OCI-LY3 (cell line): ENCODE results near the gene CIAO2B.
"Not testable (repeated sequence)": the region's sequence is repeated elsewhere in the genome, so short reads cannot be mapped to it uniquely, and the experiment has no call there.

Experiments
- H2AFZ ChIP-seq: fragments of 200-600, 300-600 bp; shearing (Covaris generic); 2 replicates; pipeline ENCODE4 v1.6.0; 2014; ENCODE audit warnings: antibody characterized with exemption, low read depth, low read length
- H3K27ac ChIP-seq: fragments of 200-600, 300-600 bp; sonication (generic); 2 replicates; pipeline ENCODE4 v1.5.1; 2014; ENCODE audit warnings: mild to moderate bottlenecking, low read length, moderate library complexity, mixed read lengths
- H3K27me3 ChIP-seq: fragments of 200-600, 300-600 bp; sonication (generic); 2 replicates; pipeline ENCODE4 v1.6.1; 2014; ENCODE audit warnings: low read depth, low read length, mixed read lengths
- H3K36me3 ChIP-seq: fragments of 200-600, 300-600 bp; sonication (generic); replicated peaks from 2 replicates; pipeline ENCODE3; 2014; ENCODE audit warnings: low read depth, low read length, mixed read lengths
- H3K4me1 ChIP-seq: fragments of 300-600, 200-600 bp; sonication (generic); 2 replicates; pipeline ENCODE4 v1.6.1; 2014; ENCODE audit warnings: low read length, mixed read lengths
- H3K4me2 ChIP-seq: fragments of 200-600, 300-600 bp; sonication (generic); 2 replicates; pipeline ENCODE4 v1.6.1; 2014; ENCODE audit warnings: low read length, mixed read lengths
- H3K4me3 ChIP-seq: fragments of 300-600, 200-600 bp; sonication (generic); 2 replicates; pipeline ENCODE4 v1.5.1; 2014; ENCODE audit warnings: antibody characterized with exemption, mild to moderate bottlenecking, low read length, moderate library complexity
- H3K79me2 ChIP-seq: fragments of 300-600, 200-600 bp; shearing (Covaris generic); 2 replicates; pipeline ENCODE4 v1.6.1; 2014; ENCODE audit warnings: mild to moderate bottlenecking, low read length, mixed read lengths
- H3K9ac ChIP-seq: fragments of 300-600, 200-600 bp; shearing (Covaris generic); 2 replicates; pipeline ENCODE4 v1.6.0; 2014; ENCODE audit warnings: mild to moderate bottlenecking, low read length, moderate library complexity
- H3K9me3 ChIP-seq: fragments of 200-600, 300-600 bp; shearing (Covaris generic); 2 replicates; pipeline ENCODE4 v1.6.1; 2014; ENCODE audit warnings: low read length, mixed read lengths; ENCODE audit not compliant: insufficient read depth
- H4K20me1 ChIP-seq: fragments of 200-600, 300-600 bp; sonication (generic); 2 replicates; pipeline ENCODE4 v1.6.1; 2016; ENCODE audit warnings: low read length, mixed read lengths; ENCODE audit not compliant: insufficient read depth
- CTCF ChIP-seq: fragments of 200-600, 300-600 bp; sonication (generic); IDR thresholded peaks from 2 replicates; pipeline ENCODE4 v1.5.1; 2014; ENCODE audit warnings: antibody characterized with exemption, low read length, low read depth
- EZH2phosphoT487 ChIP-seq: fragments of 200-600 bp; shearing (Covaris generic); IDR thresholded peaks from 2 replicates; pipeline ENCODE4 v1.6.1; 2018; ENCODE audit warnings: antibody characterized with exemption, mixed run types, low read depth

CIAO2B gene

DNA sequence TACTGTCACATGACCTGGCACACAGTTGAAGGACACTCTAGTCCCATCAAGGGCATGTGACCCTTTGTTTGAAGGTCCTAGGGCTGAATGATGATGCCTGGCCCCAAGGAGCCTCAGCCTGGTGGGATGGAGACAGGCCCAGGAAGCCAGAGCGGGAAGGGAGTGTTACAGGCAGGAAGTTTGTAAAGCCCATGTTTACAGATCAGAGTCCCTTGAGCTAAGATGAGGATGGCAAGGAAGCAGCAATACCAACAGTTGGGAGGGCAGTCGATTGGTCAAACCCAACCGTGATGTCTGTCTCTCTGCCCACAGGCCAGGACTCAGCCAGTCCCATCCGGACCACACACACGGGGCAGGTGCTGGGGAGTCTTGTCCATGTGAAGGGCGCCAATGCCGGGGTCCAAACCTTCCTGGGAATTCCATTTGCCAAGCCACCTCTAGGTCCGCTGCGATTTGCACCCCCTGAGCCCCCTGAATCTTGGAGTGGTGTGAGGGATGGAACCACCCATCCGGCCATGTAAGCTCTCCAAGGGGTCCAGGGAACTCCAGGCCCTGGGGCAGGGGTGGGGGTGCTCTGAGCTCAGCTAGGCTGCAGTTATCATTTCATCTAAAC, 3.6 kb upstream of the CIAO2B start:
- H4K20me1 ChIP-seq, result 0 out of 2 replicates have a peak, but pooled peaks cover 3% of the 10 kb centered on the region

DNA sequence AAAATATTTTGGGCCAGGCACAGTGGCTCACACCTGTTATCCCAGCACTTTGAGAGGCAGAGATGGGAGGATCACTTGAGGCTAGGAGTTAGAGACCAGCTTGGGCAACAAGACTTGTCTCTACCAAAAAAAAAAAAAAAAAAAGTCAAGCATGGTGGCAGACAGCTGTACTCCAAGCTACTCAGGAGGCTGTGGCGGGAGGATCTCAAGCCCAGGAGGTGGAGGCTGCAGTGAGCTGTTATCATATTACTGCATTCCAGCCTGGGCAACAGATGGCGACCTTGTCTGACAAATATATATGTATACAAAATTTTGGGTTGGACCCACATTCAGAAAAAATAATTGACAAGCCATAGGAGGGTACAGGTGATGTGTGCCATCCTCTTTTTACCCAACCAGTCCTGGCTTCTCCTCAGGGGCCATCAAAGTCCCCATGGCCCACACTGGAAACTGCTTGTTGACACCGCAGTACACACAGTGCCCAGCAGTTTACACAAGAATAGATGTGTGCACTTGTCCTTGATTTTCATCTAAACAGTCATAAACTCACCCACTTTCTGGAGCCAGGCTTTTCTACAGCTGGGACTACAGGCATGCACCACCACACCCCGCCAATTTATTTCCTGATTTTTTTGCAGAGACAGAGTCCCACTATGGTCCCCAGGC, 2.8 kb upstream of the CIAO2B start:
- Histone ChIP-seq H4K20me1 (0 out of 2 replicates have a peak, but pooled peaks cover 3% of the 10 kb centered on the region), H3K36me3 (peaks cover 14% of the 10 kb centered on the region), H3K4me1 (peaks cover 13% of the 10 kb centered on the region), H3K9ac (no peak overlapping the region), H3K27me3 (no peaks in the 10 kb centered on the region), H3K27ac (no peak overlapping the region), H3K4me3 (no peak overlapping the region), H2AFZ (no peak overlapping the region), H3K4me2 (no peak overlapping the region), H3K79me2 (peaks cover 47% of the 10 kb centered on the region), H3K9me3 (no peaks in the 10 kb centered on the region)
- TF ChIP-seq CTCF (no peak), EZH2phosphoT487 (no peak)

More for the DNA sequence above, 3.6 kb upstream of the CIAO2B start:
- H3K9ac ChIP-seq, result no peak overlapping the region
- no peak overlapping the region for H2AFZ ChIP-seq
- H3K4me1 ChIP-seq, result peaks cover 13% of the 10 kb centered on the region
- peaks cover 11% of the 10 kb centered on the region for H3K36me3 ChIP-seq
- no peaks in the 10 kb centered on the region for H3K27me3 ChIP-seq
- no peak overlapping the region for H3K27ac ChIP-seq
- peaks cover 41% of the 10 kb centered on the region for H3K79me2 ChIP-seq
- TF ChIP-seq EZH2phosphoT487, result no peak
- TF ChIP-seq CTCF, result no peak
- H3K4me3 ChIP-seq, result no peak overlapping the region
- no peaks in the 10 kb centered on the region for H3K9me3 ChIP-seq
- H3K4me2 ChIP-seq, result no peak overlapping the region

DNA sequence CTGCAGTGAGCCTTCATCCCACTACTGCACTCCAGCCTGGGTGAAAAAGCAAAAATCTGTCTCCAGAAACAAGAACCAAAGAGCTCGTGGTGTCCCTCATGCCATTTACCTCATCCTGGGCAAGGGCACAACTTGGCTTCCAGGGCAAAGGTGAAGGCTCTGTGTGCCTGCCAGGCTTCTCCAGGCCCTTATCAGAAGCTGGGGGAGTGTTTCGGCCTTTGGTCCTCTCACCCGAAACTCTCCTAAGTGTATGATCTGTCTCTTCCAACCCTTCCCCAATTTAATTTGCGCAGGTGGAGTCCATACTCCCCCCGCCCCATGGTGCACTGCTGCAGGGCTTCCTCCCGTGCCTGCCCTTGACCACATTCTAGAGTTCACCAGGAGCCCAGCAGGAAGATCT, 2.3 kb upstream of the CIAO2B start:
- H3K27me3 ChIP-seq, result no peaks in the 10 kb centered on the region
- peaks cover 13% of the 10 kb centered on the region for H3K4me1 ChIP-seq
- H3K9ac ChIP-seq, result no peak overlapping the region
- TF ChIP-seq EZH2phosphoT487, result no peak
- TF ChIP-seq CTCF, result no peak
- peaks cover 47% of the 10 kb centered on the region for H3K79me2 ChIP-seq
- peaks cover 15% of the 10 kb centered on the region for H3K36me3 ChIP-seq
- H3K27ac ChIP-seq, result no peak overlapping the region
- H2AFZ ChIP-seq, result no peak overlapping the region
- H3K9me3 ChIP-seq, result no peaks in the 10 kb centered on the region
- no peak overlapping the region for H3K4me3 ChIP-seq
- 0 out of 2 replicates have a peak, but pooled peaks cover 3% of the 10 kb centered on the region for H4K20me1 ChIP-seq
- H3K4me2 ChIP-seq, result no peak overlapping the region

DNA sequence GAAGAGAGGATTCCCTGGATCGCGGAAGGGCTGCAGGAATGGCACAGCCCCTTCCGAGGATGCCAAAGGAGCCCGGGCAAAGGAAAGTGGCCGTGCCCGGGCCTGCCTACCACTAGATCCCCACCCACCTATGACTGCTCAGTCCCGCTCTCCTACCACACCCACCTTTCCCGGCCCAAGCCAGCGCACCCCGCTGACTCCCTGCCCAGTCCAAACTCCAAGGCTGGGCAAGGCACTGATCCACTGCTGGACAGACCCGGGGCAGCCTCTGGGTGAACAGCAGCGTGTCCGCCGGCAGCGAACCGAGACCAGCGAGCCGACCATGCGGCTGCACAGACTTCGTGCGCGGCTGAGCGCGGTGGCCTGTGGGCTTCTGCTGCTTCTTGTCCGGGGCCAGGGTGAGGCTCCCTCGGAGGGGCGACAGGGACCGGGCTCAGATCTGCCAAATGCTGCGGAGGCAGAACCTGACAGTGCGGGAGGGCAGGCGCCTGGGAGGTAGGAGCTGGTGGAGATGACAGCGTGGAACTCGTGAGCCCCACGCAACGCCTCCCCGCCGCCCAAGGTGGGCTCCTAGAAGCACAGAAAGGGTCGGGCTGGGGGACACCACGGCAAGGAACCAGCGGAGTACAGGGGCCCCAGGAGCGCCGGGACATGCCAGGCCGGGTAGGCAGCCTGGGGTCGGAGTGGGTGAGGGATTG, 1.3 kb upstream of the CIAO2B start, which contains the start of gene CES2:
Gene CES2, plus strand, starts transcription at position 203 of the 698 bp plus-strand sequence. Its CDS starts 120 bp downstream, at position 323.
- TF ChIP-seq EZH2phosphoT487 (no peak), CTCF (no peak)
- Histone ChIP-seq H3K79me2 (peaks cover 47% of the 10 kb centered on the region), H4K20me1 (0 out of 2 replicates have a peak, but pooled peaks cover 3% of the 10 kb centered on the region), H3K9me3 (no peaks in the 10 kb centered on the region), H3K4me3 (peak within 1 kb of the TSS; percentile 85), H3K4me1 (peaks cover 13% of the 10 kb centered on the region), H3K27me3 (no peaks in the 10 kb centered on the region), H3K9ac (peak within 1 kb of the TSS; percentile 98), H3K36me3 (peaks cover 15% of the 10 kb centered on the region), H3K4me2 (peak within 1 kb of the TSS; percentile 82), H2AFZ (peak within 1 kb of the TSS; percentile 80; the same call in 1 of the 2 replicates), H3K27ac (peak within 1 kb of the TSS; percentile 69)

- not testable (repeated sequence) for H4K20me1 ChIP-seq, H3K27me3 ChIP-seq, H2AFZ ChIP-seq, H3K9me3 ChIP-seq
- peaks cover 47% of the 10 kb centered on the region for H3K79me2 ChIP-seq
- peak overlapping the region; percentile 82 for H3K4me2 ChIP-seq
- H3K4me3 ChIP-seq, result peak overlapping the region; percentile 85
- peak overlapping the region; percentile 69 for H3K27ac ChIP-seq
- peaks cover 15% of the 10 kb centered on the region for H3K36me3 ChIP-seq
- peak overlapping the region; percentile 98 for H3K9ac ChIP-seq
- peaks cover 13% of the 10 kb centered on the region for H3K4me1 ChIP-seq
These were observed 674 bp upstream of the CIAO2B start for GRCh38 chr16:66934839-66935313.
